Left renal cortex interstitium (tissue), 4 donors: ENCODE results near the gene FAM181A. TPM values are rescaled to one million over a fixed set of nuclear protein-coding genes. Genes with fewer than 3 reads are reported as not detected.
A peak's percentile ranks its signal among the peaks of the same experiment; 100 is the strongest.

ENCODE experiments used
- DNase-seq, 4 donors: peaks; one replicate each; pipeline ENCODE4 v3.0.0-alpha.2; 2013; ENCODE audit warnings: low read depth in 4 of 4, low spot score in 2 of 4, missing footprints in 1 of 4
- polyA plus RNA-seq, 4 donors: library from polyadenylated mRNA; unstranded; fragments of 120-200 nt; gene quantifications; one replicate each; pipeline ENCODE4 v1.2.1, GENCODE V29; 2013; ENCODE audit not compliant: insufficient read length in 4 of 4

Gene FAM181A
- polyA plus RNA-seq, 4 donors = 0.09 TPM; not detected in 3

DNA sequence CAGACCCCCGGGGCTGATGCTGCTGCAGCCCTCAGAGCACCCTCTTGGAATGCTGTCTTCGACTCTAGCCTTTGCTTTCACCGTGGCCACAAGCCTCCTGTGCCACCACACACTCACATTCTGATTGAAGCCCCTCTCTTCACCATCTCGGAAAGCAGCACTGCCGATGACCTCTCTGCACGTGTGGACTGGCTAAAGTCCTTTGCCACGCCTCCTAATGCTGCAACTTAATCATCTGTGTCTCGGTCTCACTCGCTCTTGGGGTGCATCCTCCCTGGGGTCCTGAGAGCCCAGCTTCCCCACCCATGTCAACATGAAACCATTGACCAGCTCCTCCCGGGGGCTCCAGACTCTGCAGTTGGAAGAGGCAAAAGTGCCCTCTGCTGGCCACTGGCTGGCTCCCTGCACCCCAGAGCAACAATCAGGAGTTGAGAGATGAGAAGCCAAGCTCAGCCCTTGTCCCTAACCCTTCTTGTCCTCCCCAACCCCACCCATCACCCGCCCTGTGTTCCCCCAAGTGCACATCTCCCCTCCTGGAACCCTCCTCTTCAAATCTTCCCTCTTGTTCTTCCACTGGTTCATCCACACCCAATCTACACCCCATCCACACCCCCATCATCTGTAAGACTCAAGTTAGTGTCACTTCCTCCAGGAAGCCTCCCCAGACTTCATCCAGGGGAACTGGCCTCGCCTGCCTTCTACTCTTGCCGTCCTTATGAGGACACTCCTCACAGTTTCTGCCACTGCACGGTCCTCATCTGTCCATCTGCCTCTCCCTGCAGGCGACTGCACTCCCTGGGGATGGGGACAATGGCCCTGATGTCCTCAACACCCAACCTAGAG lies 23.6 kb upstream of the FAM181A start:
- DNase-seq = no peak

DNA sequence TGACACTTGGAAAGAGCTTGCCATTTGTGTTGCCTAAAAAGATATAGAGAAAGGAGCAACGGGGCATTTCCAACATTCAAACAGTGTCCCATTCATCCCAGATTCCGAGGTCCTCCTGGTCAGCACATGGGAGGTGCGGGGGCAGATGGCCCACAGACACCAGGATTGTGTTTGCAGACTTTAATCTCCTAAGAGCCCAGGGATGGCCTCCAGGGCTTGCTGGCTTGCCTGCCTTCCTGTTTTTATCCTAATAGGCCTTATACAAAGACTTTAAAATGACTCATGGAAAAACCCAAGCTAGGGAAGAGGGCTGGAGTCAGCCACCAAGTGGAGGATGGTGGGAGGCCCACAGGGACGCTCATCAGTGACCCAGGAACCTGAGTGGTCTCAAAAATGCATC lies 21.5 kb upstream of the FAM181A start:
- DNase-seq = no peak

DNA sequence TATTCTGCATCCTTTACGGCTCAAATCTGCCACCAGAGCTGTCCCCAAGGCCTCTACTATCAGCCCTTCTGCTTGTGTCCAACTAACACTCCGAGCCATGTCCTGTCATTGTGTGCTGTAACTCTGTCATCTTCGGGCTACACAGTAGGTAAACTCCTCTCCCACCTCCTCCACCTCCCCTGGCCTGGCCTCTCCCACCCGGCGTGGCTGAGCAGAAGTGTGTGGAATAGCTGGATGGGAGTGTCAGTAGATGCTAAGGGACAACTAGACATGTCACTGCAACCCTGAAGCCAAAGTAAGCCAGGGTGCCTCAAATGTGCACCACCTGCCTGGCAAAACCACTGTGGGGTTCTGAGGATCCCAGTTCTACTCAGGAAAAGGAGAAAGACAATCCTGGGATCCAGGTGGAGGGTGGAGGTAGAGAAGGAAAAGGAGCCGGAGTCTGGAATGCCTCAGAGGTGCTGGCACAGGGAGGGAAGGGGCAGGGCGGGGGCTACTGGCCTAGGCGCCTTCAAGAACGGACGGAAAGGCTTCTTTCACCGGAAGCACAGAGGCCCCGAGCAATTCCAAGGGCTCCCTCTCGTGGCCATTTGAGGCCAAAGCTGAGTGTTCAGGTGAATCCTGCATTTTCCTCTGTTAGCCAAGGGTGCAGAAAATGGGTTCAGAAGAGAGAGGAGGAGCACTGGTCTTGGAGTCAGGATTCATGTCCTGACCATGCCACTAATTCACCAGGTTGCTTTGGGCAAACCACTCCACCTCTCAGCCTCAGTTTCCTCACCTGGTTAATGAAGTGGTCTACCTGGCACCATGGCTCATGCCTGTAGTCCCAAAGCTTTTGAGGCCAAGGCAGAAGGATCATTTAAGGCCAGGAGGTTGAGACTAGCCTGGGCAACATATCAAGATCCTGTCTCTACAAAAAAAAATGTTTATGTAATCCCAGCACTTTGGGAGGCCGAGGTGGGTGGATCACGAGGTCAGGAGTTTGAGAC lies 20.5 kb upstream of the FAM181A start:
- DNase-seq = peak in 1 of 4 donors; percentile 39

DNA sequence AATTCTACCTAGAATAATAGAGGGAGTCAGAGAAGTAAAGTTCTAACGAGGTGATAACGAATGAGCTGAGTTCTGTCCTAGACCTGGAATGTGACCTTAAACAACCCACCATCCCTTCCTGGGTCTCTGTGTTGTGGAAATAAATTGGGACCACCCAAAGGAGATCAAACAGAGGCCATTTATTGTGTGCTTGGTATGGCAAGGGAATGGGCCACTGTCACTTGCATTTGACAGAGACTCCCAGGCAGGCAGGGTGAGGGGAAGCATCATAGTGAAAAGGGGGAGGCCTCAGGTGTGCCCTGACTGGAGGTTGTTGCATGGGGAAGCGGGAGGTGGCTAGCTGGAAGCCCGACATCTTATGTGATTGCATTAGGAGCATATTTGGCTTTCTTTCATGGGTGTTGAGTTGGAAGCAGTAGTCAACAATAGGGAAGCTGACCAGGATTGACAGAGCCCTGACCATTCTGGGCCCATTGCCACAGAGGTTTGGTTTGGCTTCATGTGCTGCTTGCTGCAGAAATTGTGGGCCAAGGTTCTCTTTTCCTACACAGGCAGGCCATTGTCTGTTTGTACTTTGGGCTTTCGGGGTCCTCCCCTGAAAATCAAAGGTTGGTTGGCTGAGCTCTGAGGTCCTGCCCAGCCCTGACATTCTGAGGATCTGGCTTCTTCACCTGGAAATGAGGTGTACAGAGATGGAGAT lies 17.6 kb upstream of the FAM181A start:
- no peak for DNase-seq

DNA sequence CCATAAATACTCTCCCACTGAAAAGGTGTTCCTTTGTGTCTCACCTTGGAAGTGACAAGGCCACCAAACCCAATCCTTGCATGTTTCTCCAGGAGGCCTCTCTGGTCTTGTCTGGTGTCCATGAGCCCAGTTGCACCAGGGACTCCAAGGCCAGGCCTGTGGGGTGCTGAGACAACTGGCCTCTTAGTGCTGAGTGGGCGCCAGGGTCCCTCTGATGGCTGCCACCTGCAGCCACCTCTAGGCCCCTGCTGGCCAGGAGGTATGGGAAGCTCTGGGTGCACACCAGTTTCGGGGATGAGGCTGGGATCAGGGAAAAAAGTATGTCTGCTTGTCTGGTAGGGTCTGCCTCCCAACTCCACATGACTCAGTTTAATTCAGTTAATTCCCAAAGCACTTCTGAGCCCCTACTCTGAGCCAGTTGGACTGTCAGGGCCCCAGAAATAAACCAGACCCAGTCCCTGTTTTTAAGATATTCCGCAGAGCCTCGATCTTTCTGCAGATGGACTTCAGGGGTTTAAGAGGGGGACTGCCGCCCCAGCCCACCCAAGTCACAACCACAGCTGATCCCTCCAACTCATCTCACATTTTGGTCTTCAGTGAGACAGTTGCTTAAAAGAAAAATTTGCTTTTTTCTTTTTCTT lies 15.0 kb upstream of the FAM181A start:
- no peak for DNase-seq

DNA sequence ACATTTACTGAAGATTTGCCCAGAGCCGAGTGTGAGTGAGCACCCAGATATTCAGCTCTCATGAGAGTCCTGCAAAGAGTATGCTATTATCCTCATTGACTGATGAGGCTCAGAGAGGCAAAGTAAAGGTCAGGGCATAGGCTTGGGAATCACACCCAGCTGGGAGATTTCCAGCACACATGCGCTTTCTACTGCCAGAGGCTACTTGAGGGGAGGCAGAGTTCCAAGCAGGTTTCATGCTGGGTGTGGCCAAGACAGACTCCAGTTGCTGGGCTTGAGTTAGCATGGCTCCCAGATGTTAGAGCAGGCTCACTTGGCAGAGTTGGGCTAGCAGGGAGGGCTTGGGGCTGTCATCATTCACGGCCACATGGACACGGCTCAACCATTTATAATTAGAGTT lies 14.4 kb upstream of the FAM181A start:
- no peak for DNase-seq

DNA sequence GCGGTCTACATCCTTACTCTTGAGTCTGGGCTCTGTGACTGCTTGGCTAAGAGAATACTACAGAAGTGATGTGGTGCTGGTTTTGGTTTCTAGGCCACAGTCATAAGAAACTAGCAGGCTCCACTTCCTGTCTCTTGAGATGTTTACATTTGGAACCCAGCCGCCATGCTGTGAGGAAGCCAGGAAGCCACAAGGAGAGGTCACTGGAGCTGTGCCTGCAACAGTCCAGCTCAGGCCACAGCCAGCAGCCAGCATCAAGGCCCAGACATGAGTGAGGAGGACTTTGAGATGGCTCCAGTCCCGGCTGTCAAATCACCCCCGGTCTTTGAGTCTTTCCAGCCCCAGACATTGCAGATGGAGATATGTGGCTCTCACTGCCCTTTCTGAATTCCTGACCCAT lies 12.9 kb upstream of the FAM181A start:
- DNase-seq = no peak

DNA sequence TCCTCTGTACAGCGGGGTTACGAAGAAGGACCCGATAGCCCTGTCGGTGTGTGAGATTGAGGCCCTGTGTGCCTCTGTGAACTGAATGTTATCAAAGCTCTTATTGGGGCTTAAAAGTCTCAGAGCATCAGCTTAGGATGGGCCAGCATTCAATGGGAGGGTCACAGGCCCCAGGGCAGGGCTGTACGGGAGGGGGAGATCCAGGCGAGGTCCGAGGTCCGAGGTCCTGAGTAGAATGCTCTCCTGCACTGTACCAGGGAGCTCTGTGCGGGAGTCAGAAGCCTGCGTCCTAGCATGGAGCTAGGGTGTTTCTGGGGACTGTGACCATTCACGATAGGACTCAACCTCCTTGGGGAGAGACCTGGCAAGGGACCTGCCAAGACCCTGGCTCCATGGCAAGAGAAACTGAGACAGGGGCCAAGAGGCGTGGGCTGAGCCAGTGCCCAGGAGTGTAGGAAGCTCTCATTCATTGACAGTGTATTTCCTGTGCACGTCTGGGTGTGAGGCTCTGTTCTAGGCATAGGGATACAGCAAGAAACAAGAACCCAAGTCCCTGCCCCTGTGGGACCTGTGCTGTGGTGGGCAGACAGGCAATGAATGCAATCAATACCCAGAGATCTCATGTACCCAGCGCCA lies 12.0 kb upstream of the FAM181A start:
- DNase-seq = no peak

DNA sequence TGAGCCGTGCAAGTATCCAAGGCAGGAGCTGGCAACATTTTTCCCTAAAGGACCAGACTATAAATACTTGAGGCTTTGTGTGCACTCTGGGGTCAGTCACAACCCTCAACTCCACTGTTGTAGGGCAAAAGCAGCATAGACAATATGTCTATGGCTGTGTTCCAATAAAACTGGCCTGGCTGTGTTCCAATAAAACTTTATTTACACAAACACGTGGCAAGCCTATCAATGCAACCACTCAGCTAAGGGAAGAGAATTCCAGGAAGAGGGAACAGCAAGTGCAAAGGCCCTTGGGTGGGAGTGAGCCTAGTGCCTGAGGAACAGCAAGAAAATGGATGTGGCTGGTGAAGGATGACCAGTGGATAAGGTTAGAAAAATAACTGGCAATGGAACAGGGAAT lies 11.3 kb upstream of the FAM181A start:
- no peak for DNase-seq

DNA sequence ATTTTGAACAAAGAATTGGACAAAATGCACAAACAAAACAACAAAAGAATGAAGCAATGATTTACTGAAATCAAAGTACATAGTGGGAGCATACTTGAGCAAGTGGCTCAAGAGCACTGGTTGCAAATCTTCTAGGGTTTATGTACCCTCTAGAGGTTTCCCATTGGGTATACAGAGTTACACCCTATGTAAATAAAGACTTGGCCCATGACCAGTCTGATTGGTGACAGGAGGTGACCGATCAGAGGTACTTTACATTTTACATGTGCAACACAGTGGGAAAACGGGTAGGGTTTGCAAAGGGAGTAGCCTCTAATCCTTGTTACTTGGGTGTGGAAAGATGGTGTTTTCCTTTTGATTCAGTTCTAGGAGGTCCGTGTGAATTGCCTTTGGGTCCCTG lies 10.6 kb upstream of the FAM181A start:
- DNase-seq = no peak

DNA sequence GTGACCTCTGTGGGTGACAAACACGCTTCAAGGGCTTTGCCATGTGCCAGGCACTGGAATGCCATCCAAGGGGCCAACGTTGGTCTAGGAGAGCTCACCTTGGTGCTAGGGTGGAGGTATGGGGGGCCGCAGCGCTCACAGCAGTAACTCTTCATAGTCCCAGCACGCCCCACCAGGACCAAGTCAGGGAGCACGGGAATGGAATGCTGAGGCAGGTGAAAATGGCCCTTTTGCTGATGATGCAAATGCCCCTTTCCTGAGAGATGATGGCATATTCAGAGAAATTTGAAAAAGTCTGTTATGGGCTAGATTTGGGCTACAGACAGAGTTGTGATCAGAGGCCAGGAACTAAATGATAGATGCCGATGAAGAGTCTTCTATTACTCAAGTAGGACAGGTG lies 10.0 kb upstream of the FAM181A start:
- no peak for DNase-seq

DNA sequence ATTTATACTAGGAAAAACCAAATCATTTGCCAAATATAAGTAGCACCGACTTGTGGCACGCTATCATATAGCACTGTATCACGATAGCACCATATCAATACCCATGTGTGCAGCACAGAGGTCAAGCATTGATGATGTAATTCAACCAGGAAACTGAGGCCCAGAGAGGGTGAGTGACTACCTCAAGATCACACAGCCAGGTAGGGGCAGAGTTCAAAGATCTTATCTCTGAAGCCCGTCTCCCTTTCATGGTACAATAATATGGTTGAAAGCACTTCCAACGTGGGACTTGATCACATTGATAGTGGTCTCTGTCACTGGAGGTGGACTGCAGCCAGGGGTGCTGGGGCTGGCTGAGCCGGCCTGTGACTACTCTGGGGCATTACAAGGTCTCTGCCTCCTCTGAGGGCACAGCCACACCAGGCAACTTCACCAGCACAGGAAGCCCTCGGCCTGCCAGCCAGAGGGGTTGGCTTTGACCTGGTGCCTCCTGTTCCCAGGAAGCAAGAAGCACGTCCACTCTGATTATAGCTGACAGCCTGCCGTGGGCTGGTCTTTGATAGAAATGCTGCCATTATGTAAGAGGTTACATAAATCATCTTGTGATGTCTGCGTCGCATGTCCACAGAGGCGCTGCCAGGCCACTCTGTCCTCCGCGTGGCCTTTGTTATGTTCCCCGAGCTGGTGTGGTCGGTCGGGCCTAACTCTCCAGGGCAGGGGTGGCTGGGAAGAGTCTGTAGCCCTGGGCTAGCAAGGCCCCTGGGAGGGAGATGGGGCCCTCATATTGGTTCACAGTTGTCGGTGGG lies 5.9 kb upstream of the FAM181A start:
- DNase-seq = no peak

DNA sequence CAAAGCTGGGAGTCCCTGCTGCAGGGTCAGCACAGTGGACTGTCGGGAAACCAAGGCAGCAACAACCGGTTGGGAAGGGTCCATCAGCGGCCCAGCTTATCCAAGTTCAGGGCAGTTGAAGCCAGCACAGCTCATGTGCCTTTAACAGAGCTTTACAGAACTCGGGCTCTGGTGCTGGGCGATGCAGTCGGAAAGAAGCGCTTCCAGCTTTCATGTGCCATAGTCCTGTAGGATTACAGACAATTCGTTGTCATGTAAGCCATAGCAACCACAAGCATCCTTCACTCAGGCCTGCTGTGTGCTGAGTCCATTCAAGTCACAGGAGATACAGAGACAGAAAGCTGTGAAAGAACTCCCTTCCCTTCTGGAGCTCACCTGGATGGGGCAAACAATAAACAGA lies 3.5 kb upstream of the FAM181A start:
- DNase-seq = no peak

DNA sequence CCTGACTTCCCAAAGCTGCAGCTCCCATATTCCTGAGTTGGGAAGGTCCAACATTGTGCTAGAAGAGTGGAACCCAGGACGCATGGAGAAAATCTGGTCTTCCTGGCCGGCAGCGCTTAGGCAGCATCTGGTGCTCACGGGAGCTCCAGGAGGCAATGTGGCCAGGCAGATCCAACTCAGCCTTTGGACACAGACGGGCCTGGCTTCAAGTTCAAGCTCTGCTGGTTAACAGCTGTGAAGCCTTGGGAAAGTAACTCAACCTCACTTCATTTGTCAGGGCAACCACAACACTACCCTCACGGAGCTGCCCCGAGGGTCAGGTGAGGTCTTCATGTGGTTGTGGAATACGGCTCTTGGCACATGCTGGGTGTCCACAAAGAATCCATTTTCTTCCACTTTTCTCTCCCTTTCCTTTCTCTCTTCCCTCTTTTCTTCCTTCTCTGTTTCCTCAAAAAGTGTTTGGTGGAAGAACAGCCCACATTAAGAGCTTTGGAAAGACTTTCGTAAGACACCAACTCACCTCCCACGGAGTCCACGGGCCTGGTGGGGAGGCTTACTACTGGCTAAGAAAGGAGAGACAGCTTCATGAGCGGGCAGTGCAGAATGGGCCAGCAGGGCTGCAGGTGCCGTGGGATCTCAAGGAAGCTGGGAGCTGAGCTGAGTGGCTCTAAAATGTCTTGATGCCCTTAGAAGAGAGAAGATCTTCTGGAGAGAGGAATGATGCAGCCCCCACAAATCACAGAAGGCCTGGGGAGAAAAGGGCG lies 2.4 kb upstream of the FAM181A start:
- DNase-seq = no peak

DNA sequence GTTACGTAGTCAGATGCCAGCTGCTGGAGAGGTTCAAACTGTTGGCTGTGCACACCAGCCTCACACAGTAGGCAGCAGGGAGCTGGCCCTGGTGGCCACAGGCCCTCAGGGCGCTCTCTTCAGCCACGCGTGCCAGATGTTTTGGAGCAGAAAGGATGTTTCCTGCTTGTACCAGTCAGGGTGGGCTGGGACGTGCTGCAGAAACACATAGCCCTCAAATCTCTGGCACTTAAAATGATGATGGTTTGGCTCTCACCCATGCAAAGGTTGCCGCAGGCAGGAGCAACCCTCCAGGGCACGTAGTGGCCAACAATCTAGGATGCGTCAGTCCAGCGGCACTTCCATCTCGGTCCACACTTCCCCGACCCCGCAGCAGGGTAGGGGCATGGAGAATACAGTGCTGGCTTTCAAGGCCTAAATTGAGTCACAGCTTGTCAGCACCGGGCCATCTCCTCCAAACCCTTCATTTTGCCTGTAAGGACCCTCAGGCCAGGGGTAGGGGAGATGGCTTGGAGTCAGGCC lies 1.7 kb upstream of the FAM181A start:
- no peak for DNase-seq

DNA sequence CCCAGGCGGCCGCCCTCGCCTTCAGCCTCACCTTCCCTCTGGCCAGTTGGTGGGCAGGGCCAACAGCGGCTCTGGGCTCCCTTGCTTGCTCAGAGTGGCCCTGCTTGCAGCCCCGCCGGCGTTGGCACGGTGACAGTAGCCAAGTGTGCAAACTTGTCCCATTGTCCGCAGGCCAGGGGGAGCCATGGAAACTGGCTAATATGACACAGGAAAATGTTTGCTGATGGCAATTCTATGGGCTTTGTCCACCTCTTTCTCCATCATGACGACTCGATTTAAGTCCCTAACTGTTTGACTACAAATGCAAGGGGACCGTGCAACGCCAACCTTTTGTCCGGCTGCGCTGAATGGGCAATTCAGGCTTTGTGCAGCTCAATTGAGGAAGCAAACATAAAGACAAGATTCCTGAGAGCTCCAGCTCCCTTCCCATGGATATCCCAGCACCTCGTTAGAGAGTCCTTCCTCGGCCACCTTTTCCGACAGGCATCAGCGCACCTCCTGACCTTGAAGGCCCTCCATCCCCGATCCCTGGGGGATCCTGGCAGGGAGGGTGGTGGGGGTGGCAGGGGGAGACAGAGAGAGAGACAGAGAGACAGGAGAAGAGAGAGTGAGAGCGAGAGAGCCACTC lies 785 bp upstream of the FAM181A start:
- no peak for DNase-seq

DNA sequence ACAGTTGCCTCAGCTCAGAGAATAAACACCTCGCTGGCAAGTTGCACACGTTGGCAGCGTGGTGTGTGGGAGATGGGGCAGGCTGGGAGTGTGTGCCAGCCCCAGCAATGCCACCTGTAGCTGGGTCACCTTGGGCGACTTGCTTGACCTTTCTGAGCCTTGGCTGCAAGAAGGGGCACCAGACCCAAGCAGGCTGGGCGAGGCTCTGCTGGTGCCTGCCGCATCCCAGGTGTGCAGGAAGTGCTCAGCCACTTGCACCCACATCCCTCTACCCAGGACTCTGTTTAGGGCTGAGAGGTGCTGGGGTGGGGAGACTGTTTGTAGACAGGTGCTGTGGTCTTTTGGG lies 629 bp downstream of the FAM181A start:
- no peak for DNase-seq
